GM18520 (cell line): ENCODE data around the gene MIR17HG.

Experiments used
- ATAC-seq: cut with Tn5 transposase; IDR thresholded peaks from one replicate; pipeline ENCODE4 v1.9.1; 2021; ENCODE audit not compliant: unreplicated experiment

Gene MIR17HG

GRCh38 chr13:91368101-91368500 lies 20.6 kb downstream of the MIR17HG start:
- ATAC-seq, result no peak

- ATAC-seq, result peak; percentile 11
Observed at GRCh38 chr13:91368676-91369440, 21.4 kb downstream of the MIR17HG start.

- ATAC-seq, result peak; percentile 36
Observed at GRCh38 chr13:91369441-91369831, 21.9 kb downstream of the MIR17HG start.

GRCh38 chr13:91370501-91370900 lies 23.0 kb downstream of the MIR17HG start:
- no peak for ATAC-seq

- ATAC-seq, result no peak
Observed at GRCh38 chr13:91372911-91373310, 25.4 kb downstream of the MIR17HG start.

GRCh38 chr13:91375116-91375729 lies 27.7 kb downstream of the MIR17HG start:
- ATAC-seq, result peak; percentile 77

GRCh38 chr13:91381371-91381770 lies 33.9 kb downstream of the MIR17HG start:
- no peak for ATAC-seq

- ATAC-seq, result peak; percentile 52
Observed at GRCh38 chr13:91383836-91384235, 36.3 kb downstream of the MIR17HG start.

- ATAC-seq, result no peak
Observed at GRCh38 chr13:91384896-91385295, 37.4 kb downstream of the MIR17HG start.

- no peak for ATAC-seq
Observed at GRCh38 chr13:91389186-91389585, 41.7 kb downstream of the MIR17HG start.

GRCh38 chr13:91397595-91397994 lies 50.1 kb downstream of the MIR17HG start:
- ATAC-seq, result no peak

- peak; percentile 94 for ATAC-seq
Observed at GRCh38 chr13:91398413-91399188, 51.1 kb downstream of the MIR17HG start, which contains the start of gene GPC5. GPC5 (plus strand) TSS chr13:91398621.

- no peak for ATAC-seq
Observed at GRCh38 chr13:91399189-91400062, 51.9 kb downstream of the MIR17HG start.

GRCh38 chr13:91400063-91400399 lies 52.5 kb downstream of the MIR17HG start:
- ATAC-seq, result no peak

- ATAC-seq, result no peak
Observed at GRCh38 chr13:91400671-91401070, 53.2 kb downstream of the MIR17HG start.

GRCh38 chr13:91401920-91402319 lies 54.4 kb downstream of the MIR17HG start:
- no peak for ATAC-seq
